Endothelial cell of umbilical vein (primary cell): ENCODE data around the gene SORCS1. TPM values are rescaled to one million over a fixed set of nuclear protein-coding genes. Genes with fewer than 3 reads are reported as not detected.

Source experiments
- BruUV-seq: library from RNA; stranded (reverse); fragments of 400-500 nt; replicated peaks from 2 replicates; lab custom pipeline; 2021; lab: Mats Ljungman, UMichigan
- CTCF ChIA-PET: fragments of 300-600, 350-600 bp; sonication (Branson Sonifier 250); formaldehyde crosslinking; loops from one replicate; lab custom pipeline; 2021; ENCODE audit warnings: antibody characterized with exemption, inconsistent platforms; lab: Charles Lee
- POLR2A ChIA-PET: fragments of 300-600, 350-600 bp; sonication (Branson Sonifier 250); formaldehyde crosslinking; loops from one replicate; lab custom pipeline; 2021; ENCODE audit warnings: antibody characterized with exemption, inconsistent platforms; lab: Charles Lee
- DNase-seq: peaks from one replicate; pipeline ENCODE4 v3.0.0-alpha.2; 2011; ENCODE audit warnings: low read depth, low spot score
- FAIRE-seq: peaks from 2 replicates; lab custom pipeline; 2011; peaks lifted over from hg19 to GRCh38; lab: Jason Lieb, UNC
- H2AFZ ChIP-seq: 2 replicates; pipeline ENCODE4 v1.6.0; 2012; ENCODE audit warnings: low read depth, low read length, control low read depth, inconsistent platforms
- H3K27ac ChIP-seq: 2 replicates; pipeline ENCODE4 v1.5.1; 2011; ENCODE audit warnings: low read depth, mild to moderate bottlenecking, control low read depth, low read length, moderate library complexity; ENCODE audit not compliant: insufficient read depth
- H3K27me3 ChIP-seq, 2 experiments: 2 replicates each; pipeline versions ENCODE4 v1.6.0 to v1.6.1; 2011; ENCODE audit warnings: low read length in 2 of 2, mixed read lengths in 1 of 2; ENCODE audit not compliant: control insufficient read depth in 2 of 2, insufficient read depth in 2 of 2
- H3K36me3 ChIP-seq, 2 experiments: 2 replicates in 1 of 2; 3 replicates in 1 of 2; pipeline ENCODE4 v1.5.1; 2011; ENCODE audit warnings: low read length in 2 of 2, mild to moderate bottlenecking in 1 of 2, moderate library complexity in 1 of 2; ENCODE audit not compliant: control insufficient read depth in 2 of 2, insufficient read depth in 2 of 2; ENCODE audit errors: extremely low read depth in 1 of 2
- H3K4me1 ChIP-seq: 3 replicates; pipeline ENCODE4 v1.5.1; 2011; ENCODE audit warnings: mild to moderate bottlenecking, low read length; ENCODE audit not compliant: control insufficient read depth, insufficient read depth; ENCODE audit errors: extremely low read depth
- H3K4me2 ChIP-seq: 2 replicates; pipeline ENCODE4 v1.6.1; 2011; ENCODE audit warnings: low read length, control low read depth, mixed read lengths; ENCODE audit not compliant: insufficient read depth
- H3K4me3 ChIP-seq, 3 experiments: fragments of 200-600 bp in 1 of 3; sonication (generic), shearing (Covaris generic) in 1 of 3; replicated peaks in 1 of 3; 2 replicates each; pipeline ENCODE4 v1.5.1; 2011 to 2016; ENCODE audit warnings: control low read depth in 3 of 3, low read length in 3 of 3, mild to moderate bottlenecking in 2 of 3, inconsistent platforms in 1 of 3, low read depth in 1 of 3, moderate library complexity in 1 of 3; ENCODE audit not compliant: insufficient read depth in 1 of 3
- H3K79me2 ChIP-seq: 2 replicates; pipeline ENCODE4 v1.6.0; 2012; ENCODE audit warnings: low read length, inconsistent platforms; ENCODE audit not compliant: control insufficient read depth, insufficient read depth
- H3K9ac ChIP-seq: replicated peaks from 2 replicates; pipeline ENCODE3; 2011; ENCODE audit warnings: low read length, control low read depth; ENCODE audit not compliant: insufficient read depth; ENCODE audit errors: extremely low read depth
- H3K9me1 ChIP-seq: replicated peaks from 3 replicates; pipeline ENCODE4 v1.6.0; 2011; ENCODE audit warnings: mild to moderate bottlenecking, low read length; ENCODE audit not compliant: control insufficient read depth, insufficient read depth; ENCODE audit errors: extremely low read depth
- H3K9me3 ChIP-seq: replicated peaks from 2 replicates; pipeline ENCODE4 v1.5.1; 2012; ENCODE audit warnings: low read length, inconsistent platforms; ENCODE audit not compliant: control insufficient read depth, insufficient read depth
- H4K20me1 ChIP-seq: replicated peaks from 2 replicates; pipeline ENCODE3; 2011; ENCODE audit warnings: mild to moderate bottlenecking, low read length; ENCODE audit not compliant: control insufficient read depth, insufficient read depth; ENCODE audit errors: extremely low read depth
- EZH2 ChIP-seq: IDR thresholded peaks from 2 replicates; pipeline ENCODE4 v1.6.1; 2012; ENCODE audit warnings: borderline replicate concordance, low read depth, mild to moderate bottlenecking, moderate library complexity, low read length, inconsistent platforms; ENCODE audit not compliant: severe bottlenecking
- FOS ChIP-seq: IDR thresholded peaks from 2 replicates; pipeline ENCODE4 v1.6.1; 2011; ENCODE audit warnings: mild to moderate bottlenecking, low read length, moderate library complexity, borderline replicate concordance; ENCODE audit not compliant: insufficient read depth
- GATA2 ChIP-seq: IDR thresholded peaks from 2 replicates; pipeline ENCODE4 v1.7.0; 2011; ENCODE audit warnings: low read depth, mild to moderate bottlenecking, moderate library complexity, mixed read lengths, low read length; ENCODE audit not compliant: insufficient read length, insufficient read depth
- JUN ChIP-seq: IDR thresholded peaks from 2 replicates; pipeline ENCODE4 v1.6.1; 2011; ENCODE audit warnings: borderline replicate concordance, low read depth; ENCODE audit not compliant: insufficient read length, insufficient read depth
- MYC ChIP-seq: IDR thresholded peaks from one replicate; pipeline ENCODE4 v1.6.1; 2011; ENCODE audit warnings: mild to moderate bottlenecking, low read depth, low read length
- POLR2A ChIP-seq: IDR thresholded peaks from 2 replicates; pipeline ENCODE4 v1.6.1; 2012; ENCODE audit warnings: low read depth, mild to moderate bottlenecking, control low read depth, low read length
- POLR2AphosphoS5 ChIP-seq: IDR thresholded peaks from 2 replicates; pipeline ENCODE4 v1.6.1; 2012; ENCODE audit warnings: low read depth, mild to moderate bottlenecking, control low read depth, low read length, moderate library complexity; ENCODE audit not compliant: insufficient read depth
- dilution Hi-C: fragments of 300-500 bp; cut with MboI; formaldehyde crosslinking; loops from one replicate; pipeline ENCODE4 v1.15.0; 2019; ENCODE audit warnings: low sequenced_read_pairs; ENCODE audit not compliant: extremely low pct_ligation_motif_present
- intact Hi-C: fragments of 100-400 bp; cut with micrococcal nuclease; formaldehyde crosslinking; loops from one replicate; pipeline ENCODE4 v1.10.0; 2022
- polyA plus RNA-seq, 4 experiments: library from polyadenylated mRNA; depleted of rRNA in 3 of 4; stranded (reverse) in 3 of 4; unstranded in 1 of 4; fragments of >200 nt; gene quantifications; 2 replicates each; pipeline versions ENCODE4 v1.2.1 to v1.2.3, GENCODE V29; 2011 to 2012; ENCODE audit warnings: missing spikeins in 1 of 4
- total RNA-seq: library from RNA; stranded (reverse); gene quantifications from 2 replicates; pipeline ENCODE4 v1.2.3, GENCODE V29; 2021
- TF ChIP-seq, protein P1 (sequence below): IDR thresholded peaks from 2 replicates; pipeline ENCODE4 v1.6.1; 2011; ENCODE audit not compliant: insufficient read depth, insufficient read length
- TF ChIP-seq, protein P2 (sequence below), 2 donors: IDR thresholded peaks; 1 replicate in 1 of 2; 2 replicates in 1 of 2; pipeline ENCODE4 v1.5.1; 2011; ENCODE audit warnings: low read length in 2 of 2, mild to moderate bottlenecking in 2 of 2, moderate library complexity in 2 of 2, control low read depth in 1 of 2, inconsistent platforms in 1 of 2, low read depth in 1 of 2; ENCODE audit not compliant: insufficient read depth in 1 of 2; ENCODE audit errors: extremely low read depth in 1 of 2

The SORCS1 gene
- total and polyA plus RNA-seq, 2 donors (not counting 3 experiments of a cell fraction or from before 2014, with no cell fraction given), result not detected

DNA sequence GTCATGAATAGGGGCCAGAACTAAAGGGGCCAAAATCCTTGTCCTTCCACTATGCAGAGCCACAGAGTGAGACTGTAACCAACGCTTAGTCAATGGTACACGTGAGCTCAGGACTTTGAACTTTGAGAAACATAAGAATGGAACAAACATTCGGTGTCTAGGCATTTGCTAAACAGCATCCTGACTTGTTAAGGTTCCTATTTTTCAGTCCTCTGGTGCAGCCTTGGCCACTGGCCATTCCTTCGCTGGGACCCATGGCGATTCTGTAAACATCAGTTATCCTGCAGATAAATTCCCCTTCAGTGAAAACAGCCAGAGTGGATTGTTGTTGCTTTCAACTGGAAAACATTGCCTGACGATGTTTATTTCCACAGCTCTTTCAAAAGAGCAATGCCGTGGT is 266.8 kb downstream of the SORCS1 start:
- no peak overlapping the region for H2AFZ ChIP-seq
- TF ChIP-seq POLR2AphosphoS5 (no peak), FOS (no peak), GATA2 (no peak), POLR2A (no peak), EZH2 (no peak), JUN (no peak), MYC (no peak)
- TF ChIP-seq, protein P1, sequence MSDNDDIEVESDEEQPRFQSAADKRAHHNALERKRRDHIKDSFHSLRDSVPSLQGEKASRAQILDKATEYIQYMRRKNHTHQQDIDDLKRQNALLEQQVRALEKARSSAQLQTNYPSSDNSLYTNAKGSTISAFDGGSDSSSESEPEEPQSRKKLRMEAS, result no peak
- TF ChIP-seq, protein P2, sequence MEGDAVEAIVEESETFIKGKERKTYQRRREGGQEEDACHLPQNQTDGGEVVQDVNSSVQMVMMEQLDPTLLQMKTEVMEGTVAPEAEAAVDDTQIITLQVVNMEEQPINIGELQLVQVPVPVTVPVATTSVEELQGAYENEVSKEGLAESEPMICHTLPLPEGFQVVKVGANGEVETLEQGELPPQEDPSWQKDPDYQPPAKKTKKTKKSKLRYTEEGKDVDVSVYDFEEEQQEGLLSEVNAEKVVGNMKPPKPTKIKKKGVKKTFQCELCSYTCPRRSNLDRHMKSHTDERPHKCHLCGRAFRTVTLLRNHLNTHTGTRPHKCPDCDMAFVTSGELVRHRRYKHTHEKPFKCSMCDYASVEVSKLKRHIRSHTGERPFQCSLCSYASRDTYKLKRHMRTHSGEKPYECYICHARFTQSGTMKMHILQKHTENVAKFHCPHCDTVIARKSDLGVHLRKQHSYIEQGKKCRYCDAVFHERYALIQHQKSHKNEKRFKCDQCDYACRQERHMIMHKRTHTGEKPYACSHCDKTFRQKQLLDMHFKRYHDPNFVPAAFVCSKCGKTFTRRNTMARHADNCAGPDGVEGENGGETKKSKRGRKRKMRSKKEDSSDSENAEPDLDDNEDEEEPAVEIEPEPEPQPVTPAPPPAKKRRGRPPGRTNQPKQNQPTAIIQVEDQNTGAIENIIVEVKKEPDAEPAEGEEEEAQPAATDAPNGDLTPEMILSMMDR (IDR thresholded peaks at IDR 0.05; ENCODE audit: extremely low read depth in 1 of 2, insufficient read depth in 1 of 2, low read depth in 1 of 2, low read length in 2 of 2), result no peak
- FAIRE-seq (no peak), DNase-seq (no peak)
- H3K27me3 ChIP-seq, result no peaks in the 10 kb centered on the region
- dilution Hi-C loops, result no loop called here
- no peak overlapping the region for H3K4me2 ChIP-seq
- POLR2A ChIA-PET, result no interaction called here
- BruUV-seq, result no TSS peak
- no peaks in the 10 kb centered on the region for H3K36me3 ChIP-seq
- H3K27ac ChIP-seq, result no peak overlapping the region
- H3K9ac ChIP-seq, result no peak overlapping the region
- H4K20me1 ChIP-seq, result no peaks in the 10 kb centered on the region
- CTCF ChIA-PET, result no interaction called here
- no peaks in the 10 kb centered on the region for H3K4me1 ChIP-seq
- no peaks in the 10 kb centered on the region for H3K9me1 ChIP-seq
- H3K79me2 ChIP-seq, result no peaks in the 10 kb centered on the region
- intact Hi-C loops, result no loop called here
- no peaks in the 10 kb centered on the region for H3K9me3 ChIP-seq
- no peak overlapping the region for H3K4me3 ChIP-seq
